Vagina (tissue), 2 donors: ENCODE results near the gene ONECUT1. TPM values are rescaled to one million over a fixed set of nuclear protein-coding genes. Genes with fewer than 3 reads are reported as not detected.

Experiments used
- DNase-seq, 2 donors: peaks; one replicate each; pipeline ENCODE4 v3.0.0-alpha.2; 2017; ENCODE audit errors: extremely low spot score in 2 of 2
- H3K27ac ChIP-seq: fragments of 200-600 bp; sonication (generic); one replicate; pipeline ENCODE4 v1.5.1; 2019
- H3K27me3 ChIP-seq: fragments of 200-600 bp; sonication (generic); one replicate; pipeline ENCODE4 v1.5.1; 2019
- H3K36me3 ChIP-seq, 2 donors: fragments of 200-600 bp; sonication (generic); one replicate each; pipeline ENCODE4 v1.5.1; 2017 to 2019
- H3K4me1 ChIP-seq: fragments of 200-600 bp; sonication (generic); one replicate; pipeline ENCODE4 v1.5.1; 2019
- H3K4me3 ChIP-seq, 2 donors: fragments of 200-600 bp; sonication (generic); 1 replicate in 1 of 2; 2 replicates in 1 of 2; pipeline ENCODE4 v1.5.1; 2016 to 2019
- H3K9me3 ChIP-seq: fragments of 200-600 bp; sonication (generic); one replicate; pipeline ENCODE4 v1.5.1; 2019
- POLR2A ChIP-seq, 2 donors: fragments of 450-650 bp; IDR thresholded peaks; one replicate each; pipeline ENCODE4 v1.6.1; 2017; ENCODE audit warnings: antibody characterized with exemption in 2 of 2, mild to moderate bottlenecking in 2 of 2, moderate library complexity in 2 of 2
- POLR2AphosphoS5 ChIP-seq, 2 donors: sonication (generic); formaldehyde crosslinking; IDR thresholded peaks; one replicate each; pipeline ENCODE4 v1.9.0; 2017; ENCODE audit warnings: antibody characterized with exemption in 2 of 2, mild to moderate bottlenecking in 2 of 2, low read depth in 1 of 2; ENCODE audit not compliant: insufficient read depth in 1 of 2
- intact Hi-C: fragments of 100-400 bp; cut with DNase I; formaldehyde crosslinking; loops from one replicate; pipeline ENCODE4 v1.15.1; 2023
- total RNA-seq: library from RNA; depleted of rRNA; stranded (reverse); fragments of >200 nt; gene quantifications from one replicate; pipeline ENCODE4 v1.2.3, GENCODE V29; 2016
- TF ChIP-seq, protein P1 (sequence below), 3 experiments: fragments of 450-650 bp in 2 of 3; fragments of 200-600 bp in 1 of 3; sonication (generic) in 1 of 3; IDR thresholded peaks; one replicate each; pipeline ENCODE4 v1.5.1; 2017 to 2019; ENCODE audit warnings: antibody characterized with exemption in 3 of 3, mild to moderate bottlenecking in 2 of 3, moderate library complexity in 2 of 3

Gene ONECUT1
- total RNA-seq, 1 donor from 2014 or later = not detected

DNA sequence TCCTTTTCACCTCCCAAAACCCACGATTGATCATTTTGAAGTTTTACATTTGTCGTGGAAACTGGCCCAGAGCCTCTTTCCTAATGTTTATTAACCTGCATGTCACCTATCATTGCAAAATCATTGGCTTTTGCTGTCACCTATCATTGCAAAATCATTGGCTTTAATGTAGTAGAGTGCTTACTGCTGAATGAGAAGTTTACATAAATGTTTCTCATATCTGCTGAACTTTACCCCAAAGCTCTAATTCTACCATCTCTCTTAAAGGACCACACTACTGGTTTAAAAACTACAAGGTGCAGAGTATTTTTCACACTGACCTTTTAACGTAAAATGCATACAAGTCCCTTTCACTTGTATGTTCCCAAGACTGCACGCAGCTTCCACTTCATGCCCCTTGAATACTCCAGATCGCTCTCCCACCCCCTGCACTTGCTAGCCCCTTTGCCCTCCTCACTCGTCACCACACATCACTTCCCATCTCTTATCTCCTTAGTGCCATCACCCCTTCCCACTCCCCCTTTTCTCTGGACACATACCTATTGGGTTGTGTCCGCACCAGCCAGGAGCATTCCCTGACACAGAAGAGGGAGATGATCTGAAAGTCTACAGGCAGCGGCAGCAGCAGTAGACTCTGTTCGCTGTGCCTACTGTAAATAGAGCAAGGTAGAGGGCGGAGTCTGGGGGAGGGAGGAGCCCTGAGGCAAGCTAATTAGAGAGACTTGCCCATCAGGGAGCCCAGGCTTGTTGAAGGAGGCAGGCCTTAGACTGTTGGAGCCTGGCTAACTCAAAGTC lies 80.8 kb downstream of the ONECUT1 start:
- no peak overlapping the region for H3K27ac ChIP-seq
- no peak overlapping the region for H3K4me3 ChIP-seq
- TF ChIP-seq, protein P1, sequence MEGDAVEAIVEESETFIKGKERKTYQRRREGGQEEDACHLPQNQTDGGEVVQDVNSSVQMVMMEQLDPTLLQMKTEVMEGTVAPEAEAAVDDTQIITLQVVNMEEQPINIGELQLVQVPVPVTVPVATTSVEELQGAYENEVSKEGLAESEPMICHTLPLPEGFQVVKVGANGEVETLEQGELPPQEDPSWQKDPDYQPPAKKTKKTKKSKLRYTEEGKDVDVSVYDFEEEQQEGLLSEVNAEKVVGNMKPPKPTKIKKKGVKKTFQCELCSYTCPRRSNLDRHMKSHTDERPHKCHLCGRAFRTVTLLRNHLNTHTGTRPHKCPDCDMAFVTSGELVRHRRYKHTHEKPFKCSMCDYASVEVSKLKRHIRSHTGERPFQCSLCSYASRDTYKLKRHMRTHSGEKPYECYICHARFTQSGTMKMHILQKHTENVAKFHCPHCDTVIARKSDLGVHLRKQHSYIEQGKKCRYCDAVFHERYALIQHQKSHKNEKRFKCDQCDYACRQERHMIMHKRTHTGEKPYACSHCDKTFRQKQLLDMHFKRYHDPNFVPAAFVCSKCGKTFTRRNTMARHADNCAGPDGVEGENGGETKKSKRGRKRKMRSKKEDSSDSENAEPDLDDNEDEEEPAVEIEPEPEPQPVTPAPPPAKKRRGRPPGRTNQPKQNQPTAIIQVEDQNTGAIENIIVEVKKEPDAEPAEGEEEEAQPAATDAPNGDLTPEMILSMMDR (IDR thresholded peaks at IDR 0.05) = no peak
- no peak for TF ChIP-seq POLR2AphosphoS5 (IDR thresholded peaks at IDR 0.05; ENCODE audit: insufficient read depth in 1 of 2, low read depth in 1 of 2)
- no peak for TF ChIP-seq POLR2A (IDR thresholded peaks at IDR 0.05)
- no peaks in the 10 kb centered on the region for H3K9me3 ChIP-seq
- H3K27me3 ChIP-seq = no peaks in the 10 kb centered on the region
- no peak for DNase-seq
- no peaks in the 10 kb centered on the region for H3K36me3 ChIP-seq
- intact Hi-C loops = no loop called here
- H3K4me1 ChIP-seq = no peaks in the 10 kb centered on the region

Other genes starting within 250 kb of the ONECUT1 start
- 62.9 TPM for gene ARPP19, start 221.3 kb downstream of the ONECUT1 start, total RNA-seq
- 63.3 TPM for gene ATOSA, start 110.9 kb downstream of the ONECUT1 start, total RNA-seq